Mesendoderm (in vitro differentiated cells): ENCODE measurements around the gene VAV3.

Source experiments
- DNase-seq: peaks from one replicate; pipeline ENCODE4 v3.0.0; 2013
- H2AK5ac ChIP-seq: 2 replicates; pipeline ENCODE4 v1.6.1; 2013; ENCODE audit warnings: low read length, inconsistent platforms
- H2BK120ac ChIP-seq: 2 replicates; pipeline ENCODE4 v1.6.1; 2013; ENCODE audit warnings: low read depth, mild to moderate bottlenecking, low read length, moderate library complexity, mixed read lengths
- H2BK15ac ChIP-seq: replicated peaks from 2 replicates; pipeline ENCODE4 v1.6.1; 2013; ENCODE audit warnings: low read depth, mild to moderate bottlenecking, moderate library complexity
- H2BK5ac ChIP-seq: 2 replicates; pipeline ENCODE4 v1.6.1; 2013; ENCODE audit warnings: low read length, inconsistent platforms
- H3K18ac ChIP-seq: 2 replicates; pipeline ENCODE4 v1.6.1; 2013; ENCODE audit warnings: mild to moderate bottlenecking, low read length, mixed read lengths
- H3K23ac ChIP-seq: one replicate; pipeline ENCODE4 v1.6.1; 2013; ENCODE audit warnings: low read length
- H3K27ac ChIP-seq: 2 replicates; pipeline ENCODE4 v1.5.1; 2013; ENCODE audit warnings: low read depth, mild to moderate bottlenecking, inconsistent platforms, low read length, moderate library complexity
- H3K27me3 ChIP-seq: 2 replicates; pipeline ENCODE4 v1.6.1; 2013; ENCODE audit warnings: low read length, control low read depth, mild to moderate bottlenecking, inconsistent platforms; ENCODE audit not compliant: insufficient read depth, poor library complexity
- H3K36me3 ChIP-seq: 2 replicates; pipeline ENCODE4 v1.6.1; 2013; ENCODE audit warnings: low read length, inconsistent platforms; ENCODE audit not compliant: control insufficient read depth, insufficient read depth
- H3K4ac ChIP-seq: one replicate; pipeline ENCODE4 v1.6.1; 2013; ENCODE audit warnings: low read depth, mild to moderate bottlenecking, low read length, moderate library complexity
- H3K4me1 ChIP-seq: 2 replicates; pipeline ENCODE4 v1.6.1; 2013; ENCODE audit warnings: low read depth, low read length, inconsistent platforms; ENCODE audit not compliant: control insufficient read depth
- H3K4me2 ChIP-seq: 2 replicates; pipeline ENCODE4 v1.6.1; 2013; ENCODE audit warnings: low read length
- H3K4me3 ChIP-seq: 2 replicates; pipeline ENCODE4 v1.5.1; 2013; ENCODE audit warnings: mild to moderate bottlenecking, low read length
- H3K56ac ChIP-seq: one replicate; pipeline ENCODE4 v1.6.1; 2013; ENCODE audit warnings: low read length
- H3K79me1 ChIP-seq: 2 replicates; pipeline ENCODE4 v1.6.1; 2013; ENCODE audit warnings: low read length, inconsistent platforms
- H3K79me2 ChIP-seq: 2 replicates; pipeline ENCODE4 v1.6.1; 2013; ENCODE audit warnings: mild to moderate bottlenecking, low read length; ENCODE audit not compliant: control insufficient read depth, insufficient read depth
- H3K9ac ChIP-seq: 2 replicates; pipeline ENCODE4 v1.6.1; 2013; ENCODE audit warnings: low read length, inconsistent platforms
- H4K5ac ChIP-seq: one replicate; pipeline ENCODE4 v1.6.1; 2013; ENCODE audit warnings: low read length
- H4K8ac ChIP-seq: one replicate; pipeline ENCODE4 v1.6.1; 2013; ENCODE audit warnings: low read depth, mild to moderate bottlenecking, control low read depth, low read length, moderate library complexity
- WGBS: extraction: QIAGEN DNeasy Blood & Tissue Kit; methylation state at CpG from one replicate; pipeline ENCODE4 v1.1.7; 2013; ENCODE audit warnings: low lambda C conversion rate, missing lambda C conversion rate; ENCODE audit not compliant: insufficient coverage; ENCODE audit errors: extremely low coverage; 5-methylcytosine and 5-hydroxymethylcytosine counted together

The VAV3 gene

DNA sequence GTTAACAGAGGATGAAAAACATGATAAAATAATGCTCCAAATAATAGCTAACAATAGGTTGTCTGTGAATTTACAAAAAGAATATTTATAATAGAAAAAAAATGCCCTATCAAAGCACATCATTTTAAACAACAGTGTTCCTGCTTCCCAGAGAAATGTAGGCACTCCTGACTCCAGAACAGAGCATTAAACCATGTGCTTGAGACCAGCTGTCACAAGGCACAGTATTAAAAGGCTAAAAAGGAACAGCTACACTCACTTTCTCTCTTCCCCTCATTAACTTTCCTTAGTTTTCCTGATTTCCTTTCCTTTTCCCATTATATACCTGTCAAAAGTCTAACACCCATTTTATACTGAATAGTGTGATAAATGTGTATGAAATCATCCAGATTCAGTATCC, 10.9 kb downstream of the VAV3 start:
- no peak overlapping the region for H3K23ac ChIP-seq

DNA sequence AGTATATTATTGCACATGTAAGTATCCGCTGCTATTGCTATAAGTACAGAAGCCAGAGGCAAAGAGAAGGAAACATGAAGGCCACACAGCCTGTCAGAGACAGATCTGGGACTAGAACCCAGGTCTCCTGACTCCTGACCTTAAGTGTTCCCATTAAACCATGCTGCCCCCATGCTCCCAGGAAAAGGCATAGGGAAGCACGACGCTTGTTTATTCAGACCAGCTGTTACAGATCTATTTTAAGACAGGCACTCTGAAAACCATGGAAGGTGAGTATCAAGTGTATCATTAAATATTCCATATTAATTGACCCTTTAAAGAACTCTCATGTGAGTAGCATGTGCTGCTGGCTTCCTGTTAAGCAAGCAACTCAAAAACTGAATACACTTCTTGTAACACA, 11.4 kb downstream of the VAV3 start:
- no CpG with 5 or more reads among the region's 3 CpGs for WGBS
- no peaks in the 10 kb centered on the region for H3K27me3 ChIP-seq
- peaks cover 3% of the 10 kb centered on the region for H3K4me1 ChIP-seq
- H3K56ac ChIP-seq, result no peak overlapping the region
- no peak overlapping the region for H3K4me3 ChIP-seq
- H4K8ac ChIP-seq, result no peak overlapping the region
- no peak overlapping the region for H3K4ac ChIP-seq
- H2BK120ac ChIP-seq, result no peak overlapping the region
- H4K5ac ChIP-seq, result no peak overlapping the region
- H3K36me3 ChIP-seq, result no peaks in the 10 kb centered on the region
- no peak overlapping the region for H2BK5ac ChIP-seq
- H3K23ac ChIP-seq, result peak overlapping the region; percentile 68
- no peak overlapping the region for H2BK15ac ChIP-seq
- DNase-seq, result no peak
- no peaks in the 10 kb centered on the region for H3K79me2 ChIP-seq
- no peak overlapping the region for H3K18ac ChIP-seq
- H2AK5ac ChIP-seq, result peak overlapping the region; percentile 31
- no peaks in the 10 kb centered on the region for H3K79me1 ChIP-seq
- no peak overlapping the region for H3K4me2 ChIP-seq
- H3K27ac ChIP-seq, result no peak overlapping the region
- no peak overlapping the region for H3K9ac ChIP-seq

More for the DNA sequence above, 10.9 kb downstream of the VAV3 start:
- no peak for DNase-seq
- Histone ChIP-seq H3K27ac (no peak overlapping the region), H3K4me3 (no peak overlapping the region), H3K4ac (no peak overlapping the region), H3K9ac (no peak overlapping the region), H3K56ac (no peak overlapping the region), H3K4me1 (peaks cover 3% of the 10 kb centered on the region), H3K79me2 (no peaks in the 10 kb centered on the region), H3K18ac (no peak overlapping the region), H3K79me1 (no peaks in the 10 kb centered on the region), H3K36me3 (no peaks in the 10 kb centered on the region), H2BK15ac (peak overlapping the region; percentile 45), H2AK5ac (no peak overlapping the region), H2BK120ac (no peak overlapping the region), H4K8ac (no peak overlapping the region), H2BK5ac (no peak overlapping the region), H3K4me2 (no peak overlapping the region), H3K27me3 (no peaks in the 10 kb centered on the region), H4K5ac (no peak overlapping the region)

DNA sequence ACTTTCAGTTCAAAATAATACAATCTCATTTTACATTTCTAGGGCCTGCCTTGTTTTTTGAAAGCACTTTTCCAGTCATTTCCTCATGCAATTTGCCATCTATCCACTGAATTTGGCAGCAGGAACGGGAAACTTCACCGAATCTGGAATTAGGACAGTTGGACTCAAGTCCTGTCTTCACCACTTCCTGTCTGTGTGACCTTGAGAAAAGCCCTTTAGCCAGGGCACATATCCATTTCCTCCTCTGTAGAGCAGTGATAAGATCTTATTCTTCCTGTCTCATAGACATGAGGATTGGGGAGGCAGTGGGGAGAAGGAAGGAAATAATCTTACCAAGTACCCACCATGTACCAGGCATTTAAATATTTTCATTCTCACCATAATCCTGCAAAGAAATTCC, 12.0 kb downstream of the VAV3 start:
- no peak overlapping the region for H3K4me2 ChIP-seq
- no peaks in the 10 kb centered on the region for H3K79me1 ChIP-seq
- peak overlapping the region; percentile 47 for H3K18ac ChIP-seq
- H3K23ac ChIP-seq, result no peak overlapping the region
- H4K8ac ChIP-seq, result no peak overlapping the region
- H3K4ac ChIP-seq, result no peak overlapping the region
- H3K56ac ChIP-seq, result no peak overlapping the region
- H3K4me1 ChIP-seq, result peaks cover 3% of the 10 kb centered on the region
- no peak overlapping the region for H2AK5ac ChIP-seq
- no CpG with 5 or more reads among the region's 2 CpGs for WGBS
- H2BK15ac ChIP-seq, result no peak overlapping the region
- DNase-seq, result peak; percentile 24
- no peak overlapping the region for H3K4me3 ChIP-seq
- H3K36me3 ChIP-seq, result no peaks in the 10 kb centered on the region
- H3K79me2 ChIP-seq, result no peaks in the 10 kb centered on the region
- no peak overlapping the region for H2BK120ac ChIP-seq
- H3K9ac ChIP-seq, result no peak overlapping the region
- H4K5ac ChIP-seq, result no peak overlapping the region
- no peaks in the 10 kb centered on the region for H3K27me3 ChIP-seq
- H3K27ac ChIP-seq, result no peak overlapping the region
- no peak overlapping the region for H2BK5ac ChIP-seq

DNA sequence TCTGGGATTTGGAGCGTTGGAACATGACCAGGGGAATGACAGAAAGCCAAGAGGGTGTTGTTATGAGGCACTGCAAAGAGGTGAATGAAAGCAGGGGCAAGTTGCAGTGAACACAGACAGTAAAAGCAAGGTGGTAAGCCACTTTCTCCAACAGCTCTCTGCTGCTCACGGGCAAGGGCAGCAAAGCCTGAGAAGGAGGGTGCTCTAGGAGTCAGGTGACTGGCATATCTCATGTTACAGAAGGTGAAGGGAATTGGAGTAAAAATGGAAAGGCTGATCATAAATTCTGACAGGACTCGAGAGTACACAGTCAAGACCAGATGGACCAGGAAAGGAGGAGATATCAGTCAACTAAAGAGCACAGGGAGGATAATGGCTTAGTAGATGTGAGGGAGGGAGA, 14.5 kb downstream of the VAV3 start:
- no peaks in the 10 kb centered on the region for H3K79me2 ChIP-seq
- no peak overlapping the region for H4K8ac ChIP-seq
- no peak overlapping the region for H2BK120ac ChIP-seq
- no peak overlapping the region for H2AK5ac ChIP-seq
- WGBS, result no CpG with 5 or more reads among the region's 3 CpGs
- no peak for DNase-seq
- H3K27me3 ChIP-seq, result no peaks in the 10 kb centered on the region
- H3K4me3 ChIP-seq, result no peak overlapping the region
- no peak overlapping the region for H3K27ac ChIP-seq
- H3K23ac ChIP-seq, result no peak overlapping the region
- H3K79me1 ChIP-seq, result no peaks in the 10 kb centered on the region
- peaks cover 3% of the 10 kb centered on the region for H3K4me1 ChIP-seq
- H4K5ac ChIP-seq, result no peak overlapping the region
- H3K4me2 ChIP-seq, result no peak overlapping the region
- H3K9ac ChIP-seq, result no peak overlapping the region
- no peak overlapping the region for H2BK15ac ChIP-seq
- H3K36me3 ChIP-seq, result no peaks in the 10 kb centered on the region
- H3K4ac ChIP-seq, result no peak overlapping the region
- H3K56ac ChIP-seq, result no peak overlapping the region
- H3K18ac ChIP-seq, result no peak overlapping the region
- no peak overlapping the region for H2BK5ac ChIP-seq

DNA sequence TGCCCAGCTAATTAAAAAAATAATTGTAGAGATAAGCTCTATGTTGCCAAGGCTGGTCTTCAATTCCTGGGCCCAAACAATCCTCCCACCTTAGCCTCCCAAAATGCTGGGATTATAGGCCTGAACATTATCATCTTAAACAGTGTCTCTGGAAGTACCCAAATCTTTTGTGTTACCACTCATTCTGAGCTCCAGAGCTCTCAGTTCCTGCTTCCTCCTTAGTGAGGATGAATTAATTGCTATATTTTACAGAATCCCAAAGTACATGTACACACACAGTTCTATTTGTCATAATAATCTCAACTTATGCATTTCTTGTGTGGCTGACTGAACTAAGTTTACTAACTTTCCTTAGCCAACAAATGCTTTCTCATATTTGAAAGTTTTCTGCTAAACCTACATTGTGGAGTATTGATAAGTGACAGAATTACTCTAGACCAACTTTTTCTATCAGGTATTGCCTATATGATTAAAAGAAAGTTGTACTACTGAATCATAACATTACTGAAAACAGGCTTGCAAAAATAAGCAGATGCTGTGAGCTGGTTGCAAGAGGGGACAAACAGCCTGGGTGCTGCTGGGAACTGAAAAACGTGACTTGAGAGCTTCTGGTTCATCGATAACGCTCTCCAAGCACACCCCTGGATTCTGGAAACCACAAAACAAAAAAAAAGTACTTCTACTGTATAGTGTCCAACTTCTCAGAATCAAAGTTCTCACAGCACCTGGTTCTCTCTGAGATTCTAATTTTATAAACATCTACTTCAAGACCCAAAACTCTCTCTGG, 15.3 kb downstream of the VAV3 start:
- Histone ChIP-seq H3K4me3 (no peak overlapping the region), H2BK15ac (no peak overlapping the region), H2BK120ac (no peak overlapping the region), H3K79me1 (no peaks in the 10 kb centered on the region), H3K9ac (no peak overlapping the region), H4K5ac (no peak overlapping the region), H3K4ac (no peak overlapping the region), H3K56ac (no peak overlapping the region), H3K36me3 (no peaks in the 10 kb centered on the region), H2AK5ac (no peak overlapping the region), H3K4me1 (peaks cover 3% of the 10 kb centered on the region), H4K8ac (no peak overlapping the region), H3K27me3 (no peaks in the 10 kb centered on the region), H3K18ac (no peak overlapping the region), H2BK5ac (no peak overlapping the region), H3K23ac (no peak overlapping the region), H3K4me2 (no peak overlapping the region), H3K79me2 (no peaks in the 10 kb centered on the region), H3K27ac (no peak overlapping the region)
- no CpG with 5 or more reads among the region's 3 CpGs for WGBS
- no peak for DNase-seq

DNA sequence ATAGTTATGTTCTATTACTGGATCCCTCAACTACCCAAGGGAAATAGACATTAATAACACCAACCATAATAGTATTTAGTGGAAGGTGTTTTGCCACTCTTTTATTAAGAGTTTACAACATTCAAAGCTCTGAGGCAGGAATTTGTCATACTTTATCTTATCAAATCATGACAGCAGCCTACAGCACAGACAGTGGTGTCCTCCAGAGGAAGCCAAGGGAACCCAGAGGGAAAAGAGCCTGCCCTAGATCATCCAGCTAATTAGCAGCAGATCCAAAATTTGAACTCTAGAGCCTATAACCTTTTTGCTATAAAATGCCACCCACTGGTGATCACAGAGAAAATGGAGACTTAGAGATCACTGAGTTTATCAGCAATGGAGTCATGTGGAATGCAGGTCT, 18.2 kb downstream of the VAV3 start:
- H3K36me3 ChIP-seq, result no peaks in the 10 kb centered on the region
- H3K79me2 ChIP-seq, result no peaks in the 10 kb centered on the region
- H3K18ac ChIP-seq, result no peak overlapping the region
- DNase-seq, result no peak
- H3K4ac ChIP-seq, result no peak overlapping the region
- no peaks in the 10 kb centered on the region for H3K4me1 ChIP-seq
- no peak overlapping the region for H3K4me3 ChIP-seq
- no peak overlapping the region for H3K27ac ChIP-seq
- no peak overlapping the region for H2BK5ac ChIP-seq
- H3K23ac ChIP-seq, result no peak overlapping the region
- no peaks in the 10 kb centered on the region for H3K79me1 ChIP-seq
- H4K8ac ChIP-seq, result no peak overlapping the region
- H2AK5ac ChIP-seq, result no peak overlapping the region
- no peak overlapping the region for H2BK15ac ChIP-seq
- H3K9ac ChIP-seq, result no peak overlapping the region
- H3K27me3 ChIP-seq, result no peaks in the 10 kb centered on the region
- no peak overlapping the region for H3K4me2 ChIP-seq
- H4K5ac ChIP-seq, result no peak overlapping the region
- H2BK120ac ChIP-seq, result no peak overlapping the region
- no peak overlapping the region for H3K56ac ChIP-seq
